ENCODE measurements around the gene STKLD1. TPM values are rescaled to one million over a fixed set of nuclear protein-coding genes. Genes with fewer than 3 reads are reported as not detected.
A peak's percentile ranks its signal among the peaks of the same experiment; 100 is the strongest.
"Not testable (repeated sequence)": the region's sequence is repeated elsewhere in the genome, so short reads cannot be mapped to it uniquely, and the experiment has no call there.

STKLD1 gene
- total and polyA plus RNA-seq, 9 of the 15 experiments (the other 6 are each of a cell fraction or from before 2014, with no cell fraction given) = 0.10 to 0.65 (median 0.33) TPM; not detected in 2

- FAIRE-seq = peak; percentile 48
- H3K27me3 ChIP-seq (ENCODE audit: control insufficient read depth in 2 of 2, insufficient read depth in 2 of 2, low read length in 2 of 2); DNase-seq (ENCODE audit: extremely low read depth in 1 of 4, low spot score in 3 of 4); H3K9me1 ChIP-seq (ENCODE audit: control insufficient read depth, insufficient read depth, low read length); ATAC-seq; H2AFZ ChIP-seq (ENCODE audit: low read depth, low read length); BruUV-seq (replicated peaks); H4K20me1 ChIP-seq (replicated peaks; ENCODE audit: control insufficient read depth, insufficient read depth, low read length); H3K9me3 ChIP-seq (replicated peaks; ENCODE audit: control insufficient read depth, insufficient read depth, low read depth, low read length); H3K27ac ChIP-seq (ENCODE audit: extremely low read depth, low read depth, low read length); intact Hi-C loops (cut with micrococcal nuclease): not testable (repeated sequence)
- peak; percentile 37; the same call in 1 of the 2 replicates for TF ChIP-seq CEBPB (tag; IDR thresholded peaks at IDR 0.05)
- H3K4me2 ChIP-seq (ENCODE audit: insufficient read depth, low read length) = peak overlapping the region; percentile 100
- in situ Hi-C loops (cut with MboI) = loop anchor here (5.0 kb wide), 1 partner anchor 148 kb away; no protein-coding TSS in a partner anchor
- CTCF ChIA-PET (ENCODE audit: low intra/inter-chr PET ratio) = interaction anchor here (0.9 kb wide), 1 partner anchor 150 kb away, joined by 5 read pairs; no protein-coding TSS in a partner anchor
- H3K4me1 ChIP-seq (replicated peaks in 1 of 2; ENCODE audit: control insufficient read depth in 2 of 2, insufficient read depth in 2 of 2, low read length in 2 of 2) = peaks cover 6 to 42% of the 10 kb centered on the region in 2 experiments; a peak in 4 of 5 replicates
- POLR2A ChIA-PET = interaction anchor here (0.8 to 2.3 kb wide), 5 partner anchors 13 to 67 kb away, joined by 3 to 9 read pairs (median 3); partner anchors contain the start of genes MED22 and RPL7A
- H3K36me3 ChIP-seq (ENCODE audit: control insufficient read depth, insufficient read depth, low read length) = peaks cover 66% of the 10 kb centered on the region
- H3K9ac ChIP-seq (ENCODE audit: insufficient read depth in 1 of 2, low read depth in 2 of 2, low read length in 2 of 2) = peak overlapping the region; percentile 85 to 96; a peak in 3 of 4 replicates
- H3K79me2 ChIP-seq (ENCODE audit: control insufficient read depth, insufficient read depth, low read length) = peaks cover 39% of the 10 kb centered on the region
- H3K4me3 ChIP-seq = peak overlapping the region; percentile 77
- WGBS (ENCODE audit: insufficient coverage, low coverage, missing lambda C conversion rate) = 20% methylated on average over 11 of the region's 11 CpGs
Measured at GRCh38 chr9:133334888-133335287, 41.3 kb upstream of the STKLD1 start.

GRCh38 chr9:133335924-133336811 is 40.0 kb upstream of the STKLD1 start, which contains the start of gene SURF6:
TSS of gene SURF6 (minus strand) at chr9:133336188. CDS start at chr9:133336132, 56 bp downstream.
- Histone ChIP-seq H3K27ac (ENCODE audit: extremely low read depth, low read depth, low read length) (peak within 1 kb of the TSS; percentile 98), H3K4me3 (peak within 1 kb of the TSS; percentile 77), H3K4me2 (ENCODE audit: insufficient read depth, low read length) (peak within 1 kb of the TSS; percentile 100), H4K20me1 (replicated peaks; ENCODE audit: control insufficient read depth, insufficient read depth, low read length) (peaks cover 4% of the 10 kb centered on the region; the same call in 1 of the 2 replicates), H3K36me3 (ENCODE audit: control insufficient read depth, insufficient read depth, low read length) (peaks cover 68% of the 10 kb centered on the region), H3K27me3 (ENCODE audit: control insufficient read depth in 2 of 2, insufficient read depth in 2 of 2, low read length in 2 of 2) (no peaks in the 10 kb centered on the region; a peak in 1 of 5 replicates), H3K9ac (ENCODE audit: insufficient read depth in 1 of 2, low read depth in 2 of 2, low read length in 2 of 2) (peak within 1 kb of the TSS; percentile 85 to 96), H3K79me2 (ENCODE audit: control insufficient read depth, insufficient read depth, low read length) (peaks cover 39% of the 10 kb centered on the region), H3K9me3 (replicated peaks; ENCODE audit: control insufficient read depth, insufficient read depth, low read depth, low read length) (no peaks in the 10 kb centered on the region), H3K9me1 (ENCODE audit: control insufficient read depth, insufficient read depth, low read length) (no peaks in the 10 kb centered on the region), H3K4me1 (replicated peaks in 1 of 2; ENCODE audit: control insufficient read depth in 2 of 2, insufficient read depth in 2 of 2, low read length in 2 of 2) (peaks cover 6 to 45% of the 10 kb centered on the region in 2 experiments; a peak in 4 of 5 replicates), H2AFZ (ENCODE audit: low read depth, low read length) (peak within 1 kb of the TSS; percentile 95)
- in situ Hi-C loops (cut with MboI) = no loop called here
- DNase-seq (ENCODE audit: extremely low read depth in 1 of 4, low spot score in 3 of 4) (peak; percentile 89 to 97 (median 92)), ATAC-seq (peak; percentile 96), FAIRE-seq (peak; percentile 93)
- ChIA-PET CTCF (ENCODE audit: low intra/inter-chr PET ratio) (interaction anchor here (0.7 to 0.9 kb wide), 2 partner anchors 151 to 162 kb away, joined by 4 to 5 read pairs; no protein-coding TSS in a partner anchor), POLR2A (interaction anchor here (0.7 to 2.3 kb wide), 3 partner anchors 12 to 174 kb away, joined by 3 to 9 read pairs (median 3); partner anchors contain the start of genes MED22 and RPL7A)
- intact Hi-C loops (cut with micrococcal nuclease) = no loop called here
- under 1% methylated on average over 69 of the region's 70 CpGs for WGBS (ENCODE audit: insufficient coverage, low coverage, missing lambda C conversion rate)
- BruUV-seq (replicated peaks) = TSS peak; percentile 95
- TF ChIP-seq, protein P1, sequence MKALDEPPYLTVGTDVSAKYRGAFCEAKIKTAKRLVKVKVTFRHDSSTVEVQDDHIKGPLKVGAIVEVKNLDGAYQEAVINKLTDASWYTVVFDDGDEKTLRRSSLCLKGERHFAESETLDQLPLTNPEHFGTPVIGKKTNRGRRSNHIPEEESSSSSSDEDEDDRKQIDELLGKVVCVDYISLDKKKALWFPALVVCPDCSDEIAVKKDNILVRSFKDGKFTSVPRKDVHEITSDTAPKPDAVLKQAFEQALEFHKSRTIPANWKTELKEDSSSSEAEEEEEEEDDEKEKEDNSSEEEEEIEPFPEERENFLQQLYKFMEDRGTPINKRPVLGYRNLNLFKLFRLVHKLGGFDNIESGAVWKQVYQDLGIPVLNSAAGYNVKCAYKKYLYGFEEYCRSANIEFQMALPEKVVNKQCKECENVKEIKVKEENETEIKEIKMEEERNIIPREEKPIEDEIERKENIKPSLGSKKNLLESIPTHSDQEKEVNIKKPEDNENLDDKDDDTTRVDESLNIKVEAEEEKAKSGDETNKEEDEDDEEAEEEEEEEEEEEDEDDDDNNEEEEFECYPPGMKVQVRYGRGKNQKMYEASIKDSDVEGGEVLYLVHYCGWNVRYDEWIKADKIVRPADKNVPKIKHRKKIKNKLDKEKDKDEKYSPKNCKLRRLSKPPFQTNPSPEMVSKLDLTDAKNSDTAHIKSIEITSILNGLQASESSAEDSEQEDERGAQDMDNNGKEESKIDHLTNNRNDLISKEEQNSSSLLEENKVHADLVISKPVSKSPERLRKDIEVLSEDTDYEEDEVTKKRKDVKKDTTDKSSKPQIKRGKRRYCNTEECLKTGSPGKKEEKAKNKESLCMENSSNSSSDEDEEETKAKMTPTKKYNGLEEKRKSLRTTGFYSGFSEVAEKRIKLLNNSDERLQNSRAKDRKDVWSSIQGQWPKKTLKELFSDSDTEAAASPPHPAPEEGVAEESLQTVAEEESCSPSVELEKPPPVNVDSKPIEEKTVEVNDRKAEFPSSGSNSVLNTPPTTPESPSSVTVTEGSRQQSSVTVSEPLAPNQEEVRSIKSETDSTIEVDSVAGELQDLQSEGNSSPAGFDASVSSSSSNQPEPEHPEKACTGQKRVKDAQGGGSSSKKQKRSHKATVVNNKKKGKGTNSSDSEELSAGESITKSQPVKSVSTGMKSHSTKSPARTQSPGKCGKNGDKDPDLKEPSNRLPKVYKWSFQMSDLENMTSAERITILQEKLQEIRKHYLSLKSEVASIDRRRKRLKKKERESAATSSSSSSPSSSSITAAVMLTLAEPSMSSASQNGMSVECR (CRISPR knock-in tag; IDR thresholded peaks at IDR 0.05) = peak; percentile 97
- TF ChIP-seq NFIC (IDR thresholded peaks at IDR 0.05) = 0 out of 2 replicates have a peak, but pooled peaks have one; percentile 25
- TF ChIP-seq MTF1 (CRISPR knock-in tag; IDR thresholded peaks at IDR 0.05; ENCODE audit: borderline replicate concordance) = no peak
- peak; percentile 87 for TF ChIP-seq ELF2 (CRISPR knock-in tag; IDR thresholded peaks at IDR 0.05)
- TF ChIP-seq ZNF57 (CRISPR knock-in tag; IDR thresholded peaks at IDR 0.05) = no peak
- TF ChIP-seq SP1 (CRISPR knock-in tag; IDR thresholded peaks at IDR 0.05) = peak; percentile 90
- no peak for TF ChIP-seq IRF2 (CRISPR knock-in tag; IDR thresholded peaks at IDR 0.05)
- TF ChIP-seq ZBED1 (IDR thresholded peaks at IDR 0.05) = peak; percentile 48; the same call in 1 of the 2 replicates
- TF ChIP-seq DNMT1 (IDR thresholded peaks at IDR 0.05) = no peak

All from K562 (cell line).